ENCODE measurements around the gene WNT5A. TPM values are rescaled to one million over a fixed set of nuclear protein-coding genes. Genes with fewer than 3 reads are reported as not detected.
A peak's percentile ranks its signal among the peaks of the same experiment; 100 is the strongest.

Gene WNT5A
- total RNA-seq (ENCODE audit: low replicate concordance) = 3.3 and 5.5 TPM in 2 replicates

DNA sequence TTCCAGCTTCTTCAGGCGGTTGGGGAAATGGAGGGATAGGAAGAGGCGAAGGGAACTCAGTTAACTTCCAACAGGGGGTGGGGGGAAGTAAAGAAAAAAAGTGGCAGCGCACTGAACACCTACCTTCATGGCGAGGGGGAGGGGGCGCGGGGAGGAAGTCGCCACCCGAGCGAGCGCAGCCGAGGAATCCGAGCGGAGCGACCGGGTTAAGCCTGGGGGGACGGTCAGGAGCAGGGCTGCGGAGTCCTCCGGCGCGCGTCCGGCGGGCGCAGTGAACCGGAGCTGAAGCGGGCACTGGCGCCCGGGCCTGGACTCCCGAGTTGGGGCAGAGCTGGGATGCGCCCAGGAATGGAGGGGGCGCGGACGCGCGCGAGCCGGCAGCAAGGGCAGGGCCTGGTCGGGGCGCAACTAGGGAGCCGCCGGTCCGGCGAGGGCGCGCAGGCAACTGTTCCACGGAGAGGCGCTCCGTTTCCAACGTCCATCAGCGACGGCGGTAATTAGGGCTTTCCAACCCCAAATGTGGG, at the start of gene WNT5A:
Gene WNT5A, minus strand, starts transcription at position 450 of the 524 bp plus-strand sequence. Its CDS starts 321 bp downstream, at position 129.
- peaks cover 50% of the 10 kb centered on the region for H3K4me1 Mint-ChIP-seq

DNA sequence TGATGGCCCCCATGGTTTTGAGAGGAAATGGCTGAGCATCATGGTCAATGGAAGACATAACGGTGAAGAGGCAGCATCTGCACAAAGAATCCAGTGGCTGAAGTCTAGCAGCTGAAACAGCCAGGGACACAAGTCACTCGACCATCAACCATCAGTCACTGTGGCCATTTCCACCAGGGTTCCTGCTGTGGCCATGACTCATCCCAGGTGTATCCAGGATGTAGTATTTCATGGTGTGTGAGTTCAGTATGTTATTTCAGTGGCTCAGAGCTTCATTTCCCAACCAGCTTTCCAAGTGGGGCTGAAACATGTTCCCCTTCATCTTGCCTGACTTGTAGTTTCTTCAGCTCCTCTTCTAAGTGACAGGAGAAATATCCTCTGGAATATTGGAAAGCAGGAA, 47.8 kb upstream of the WNT5A start:
- Mint-ChIP-seq H3K4me3 (no peak overlapping the region), H3K27me3 (ENCODE audit: insufficient read depth, low read depth) (peaks cover 6% of the 10 kb centered on the region), H3K36me3 (peaks cover 5% of the 10 kb centered on the region), H3K9me3 (no peaks in the 10 kb centered on the region), H3K27ac (no peak overlapping the region), H3K4me1 (peaks cover 58% of the 10 kb centered on the region)
- no peak overlapping the region for H3K9ac ChIP-seq
- DNase-seq (ENCODE audit: low spot score) = no peak
- H3K27ac ChIP-seq = no peak overlapping the region
- H3K4me2 ChIP-seq = no peak overlapping the region
- no peaks in the 10 kb centered on the region for H3K36me3 ChIP-seq
- H3K9me3 ChIP-seq (ENCODE audit: low read depth) = no peaks in the 10 kb centered on the region
- no peaks in the 10 kb centered on the region for H3K79me2 ChIP-seq (ENCODE audit: low read depth)
- H3K4me3 ChIP-seq = no peak overlapping the region
- no peak overlapping the region for H2AFZ ChIP-seq (replicated peaks)
- H3K27me3 ChIP-seq = no peaks in the 10 kb centered on the region
- TF ChIP-seq EZH2phosphoT487 (IDR thresholded peaks at IDR 0.05) = no peak
- TF ChIP-seq EZH2 (IDR thresholded peaks at IDR 0.05) = no peak
- TF ChIP-seq, protein P1, sequence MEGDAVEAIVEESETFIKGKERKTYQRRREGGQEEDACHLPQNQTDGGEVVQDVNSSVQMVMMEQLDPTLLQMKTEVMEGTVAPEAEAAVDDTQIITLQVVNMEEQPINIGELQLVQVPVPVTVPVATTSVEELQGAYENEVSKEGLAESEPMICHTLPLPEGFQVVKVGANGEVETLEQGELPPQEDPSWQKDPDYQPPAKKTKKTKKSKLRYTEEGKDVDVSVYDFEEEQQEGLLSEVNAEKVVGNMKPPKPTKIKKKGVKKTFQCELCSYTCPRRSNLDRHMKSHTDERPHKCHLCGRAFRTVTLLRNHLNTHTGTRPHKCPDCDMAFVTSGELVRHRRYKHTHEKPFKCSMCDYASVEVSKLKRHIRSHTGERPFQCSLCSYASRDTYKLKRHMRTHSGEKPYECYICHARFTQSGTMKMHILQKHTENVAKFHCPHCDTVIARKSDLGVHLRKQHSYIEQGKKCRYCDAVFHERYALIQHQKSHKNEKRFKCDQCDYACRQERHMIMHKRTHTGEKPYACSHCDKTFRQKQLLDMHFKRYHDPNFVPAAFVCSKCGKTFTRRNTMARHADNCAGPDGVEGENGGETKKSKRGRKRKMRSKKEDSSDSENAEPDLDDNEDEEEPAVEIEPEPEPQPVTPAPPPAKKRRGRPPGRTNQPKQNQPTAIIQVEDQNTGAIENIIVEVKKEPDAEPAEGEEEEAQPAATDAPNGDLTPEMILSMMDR (IDR thresholded peaks at IDR 0.05) = no peak
- H4K20me1 ChIP-seq (ENCODE audit: low read depth) = no peaks in the 10 kb centered on the region
- peaks cover 18% of the 10 kb centered on the region for H3K4me1 ChIP-seq
- H3F3A ChIP-seq (ENCODE audit: low read depth) = no peaks in the 10 kb centered on the region

More for the DNA sequence above, at the start of gene WNT5A:
- Histone ChIP-seq H3K9ac (no peak within 1 kb of the TSS), H2AFZ (replicated peaks) (peak within 1 kb of the TSS; percentile 92), H3K27ac (no peak within 1 kb of the TSS), H3K4me3 (peak within 1 kb of the TSS; percentile 74), H3K4me2 (peak within 1 kb of the TSS; percentile 94), H4K20me1 (ENCODE audit: low read depth) (peaks cover 35% of the 10 kb centered on the region), H3K27me3 (peaks cover 97% of the 10 kb centered on the region), H3F3A (ENCODE audit: low read depth) (peaks cover 58% of the 10 kb centered on the region), H3K4me1 (peaks cover 30% of the 10 kb centered on the region), H3K79me2 (ENCODE audit: low read depth) (no peaks in the 10 kb centered on the region), H3K9me3 (ENCODE audit: low read depth) (no peaks in the 10 kb centered on the region), H3K36me3 (no peaks in the 10 kb centered on the region)
- H3K27ac Mint-ChIP-seq = peak within 1 kb of the TSS; percentile 94
- TF ChIP-seq EZH2 (IDR thresholded peaks at IDR 0.05) = no peak
- TF ChIP-seq, protein P1 (IDR thresholded peaks at IDR 0.05) = no peak
- TF ChIP-seq EZH2phosphoT487 (IDR thresholded peaks at IDR 0.05) = no peak
- peaks cover 4% of the 10 kb centered on the region for H3K36me3 Mint-ChIP-seq
- peak; percentile 82 for DNase-seq (ENCODE audit: low spot score)
- peaks cover 32% of the 10 kb centered on the region for H3K27me3 Mint-ChIP-seq (ENCODE audit: insufficient read depth, low read depth)
- H3K9me3 Mint-ChIP-seq = no peaks in the 10 kb centered on the region
- H3K4me3 Mint-ChIP-seq = peak within 1 kb of the TSS; percentile 96

GRCh38 chr3:55532806-55533205, 45.7 kb upstream of the WNT5A start:
- Mint-ChIP-seq H3K4me3 (no peak overlapping the region), H3K9me3 (no peaks in the 10 kb centered on the region), H3K27me3 (ENCODE audit: insufficient read depth, low read depth) (peaks cover 6% of the 10 kb centered on the region), H3K36me3 (peaks cover 5% of the 10 kb centered on the region), H3K4me1 (peaks cover 42% of the 10 kb centered on the region), H3K27ac (peak overlapping the region; percentile 92)
- Histone ChIP-seq H3K27ac (no peak overlapping the region), H3K4me1 (peaks cover 4% of the 10 kb centered on the region), H3K4me2 (no peak overlapping the region), H3F3A (ENCODE audit: low read depth) (no peaks in the 10 kb centered on the region), H3K9ac (no peak overlapping the region), H2AFZ (replicated peaks) (no peak overlapping the region), H3K27me3 (no peaks in the 10 kb centered on the region), H3K79me2 (ENCODE audit: low read depth) (no peaks in the 10 kb centered on the region), H3K9me3 (ENCODE audit: low read depth) (no peaks in the 10 kb centered on the region), H3K36me3 (no peaks in the 10 kb centered on the region), H3K4me3 (no peak overlapping the region), H4K20me1 (ENCODE audit: low read depth) (no peaks in the 10 kb centered on the region)
- TF ChIP-seq EZH2phosphoT487 (IDR thresholded peaks at IDR 0.05) (no peak), EZH2 (IDR thresholded peaks at IDR 0.05) (no peak)
- TF ChIP-seq, protein P1 (IDR thresholded peaks at IDR 0.05) = no peak
- no peak for DNase-seq (ENCODE audit: low spot score)

Measured in neural progenitor cell (in vitro differentiated cells).